Activated CD4-positive, alpha-beta T cell treated with anti-CD3 and anti-CD28 coated beads for 1 hour (primary cell): ENCODE data around the gene GRK5.

Experiments
- DNase-seq: peaks from one replicate; pipeline ENCODE4 v3.0.0-alpha.2; 2020

GRK5 gene

DNA sequence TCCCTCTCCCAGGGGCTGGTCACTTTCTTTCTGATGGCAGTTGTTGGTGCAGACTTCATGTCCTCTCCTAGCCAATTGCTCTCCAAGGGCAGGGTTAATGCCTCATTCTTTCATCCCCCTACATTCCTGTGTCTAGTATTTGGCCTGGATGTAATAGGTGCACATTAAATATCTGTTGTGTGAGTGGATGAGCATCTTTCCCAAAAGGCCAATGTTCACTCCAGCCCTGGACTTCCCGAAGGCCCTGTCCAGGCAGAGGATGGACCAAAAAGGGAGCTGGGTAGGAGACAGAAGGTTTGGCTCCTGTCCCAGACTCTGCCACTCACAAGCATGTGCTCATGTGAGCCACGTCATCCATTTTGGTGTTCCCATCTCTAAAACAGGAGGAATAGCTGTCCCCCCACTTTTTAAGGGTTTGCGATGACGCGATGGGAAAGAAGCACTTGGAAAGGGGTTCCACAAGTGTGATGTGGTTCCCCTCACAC lies 287.7 kb downstream of the GRK5 start:
- no peak for DNase-seq

DNA sequence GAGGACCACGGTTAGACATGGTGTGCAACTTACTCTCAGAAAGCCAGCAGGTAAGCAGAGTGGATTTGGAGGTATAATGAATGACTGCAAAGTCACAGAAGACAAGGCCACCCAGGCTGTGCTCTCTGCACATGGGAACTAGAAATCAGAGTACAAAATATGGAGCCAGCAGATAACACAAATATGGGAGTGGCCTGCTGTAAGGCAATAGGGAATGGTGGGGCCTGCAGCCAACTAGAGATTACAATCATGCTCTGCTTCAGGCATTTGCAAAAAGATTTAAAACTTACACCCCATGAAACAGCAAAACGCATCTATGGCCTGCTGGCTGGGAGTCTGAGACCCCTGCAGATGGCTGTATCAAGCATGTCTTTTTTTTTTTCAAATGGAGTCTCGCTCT lies 288.2 kb downstream of the GRK5 start:
- no peak for DNase-seq

DNA sequence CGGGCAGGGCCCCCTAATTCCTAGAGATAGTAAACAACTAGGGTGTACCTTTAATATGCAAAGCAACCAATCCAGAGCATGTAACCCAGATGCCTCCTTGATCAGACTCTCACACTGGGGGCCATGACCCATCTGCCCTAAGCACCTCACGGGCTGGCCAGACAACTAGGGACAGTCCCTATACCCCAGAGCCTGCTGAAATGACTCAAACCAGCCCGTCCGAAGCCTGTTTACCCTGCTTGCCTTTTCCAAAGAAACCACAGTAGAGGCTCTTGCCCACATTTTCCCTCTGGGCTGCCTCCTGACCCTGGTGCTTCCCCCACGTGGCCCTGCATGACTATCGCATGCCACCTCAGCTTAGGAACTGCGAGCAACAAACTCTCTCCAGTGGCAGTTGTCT lies 288.9 kb downstream of the GRK5 start:
- no peak for DNase-seq

DNA sequence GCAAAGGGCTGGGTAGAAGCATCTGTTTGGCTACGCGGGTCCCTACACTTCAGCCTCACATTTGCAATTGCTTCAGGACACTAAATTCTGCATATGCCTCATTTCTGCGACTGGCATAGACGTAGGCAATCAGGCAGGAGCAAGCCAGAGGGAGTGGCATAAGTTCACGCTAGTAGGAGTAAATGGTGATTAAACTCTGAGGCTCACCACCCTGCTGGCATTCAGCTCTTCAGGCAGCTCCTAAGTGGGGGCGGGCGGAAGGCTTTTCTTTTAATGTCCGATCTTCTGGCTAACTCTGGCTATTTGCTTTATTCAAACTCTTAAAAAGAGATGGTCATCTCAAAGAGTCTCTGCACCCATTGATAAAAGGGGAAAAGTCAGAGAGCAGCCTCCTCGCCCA lies 289.9 kb downstream of the GRK5 start:
- no peak for DNase-seq

DNA sequence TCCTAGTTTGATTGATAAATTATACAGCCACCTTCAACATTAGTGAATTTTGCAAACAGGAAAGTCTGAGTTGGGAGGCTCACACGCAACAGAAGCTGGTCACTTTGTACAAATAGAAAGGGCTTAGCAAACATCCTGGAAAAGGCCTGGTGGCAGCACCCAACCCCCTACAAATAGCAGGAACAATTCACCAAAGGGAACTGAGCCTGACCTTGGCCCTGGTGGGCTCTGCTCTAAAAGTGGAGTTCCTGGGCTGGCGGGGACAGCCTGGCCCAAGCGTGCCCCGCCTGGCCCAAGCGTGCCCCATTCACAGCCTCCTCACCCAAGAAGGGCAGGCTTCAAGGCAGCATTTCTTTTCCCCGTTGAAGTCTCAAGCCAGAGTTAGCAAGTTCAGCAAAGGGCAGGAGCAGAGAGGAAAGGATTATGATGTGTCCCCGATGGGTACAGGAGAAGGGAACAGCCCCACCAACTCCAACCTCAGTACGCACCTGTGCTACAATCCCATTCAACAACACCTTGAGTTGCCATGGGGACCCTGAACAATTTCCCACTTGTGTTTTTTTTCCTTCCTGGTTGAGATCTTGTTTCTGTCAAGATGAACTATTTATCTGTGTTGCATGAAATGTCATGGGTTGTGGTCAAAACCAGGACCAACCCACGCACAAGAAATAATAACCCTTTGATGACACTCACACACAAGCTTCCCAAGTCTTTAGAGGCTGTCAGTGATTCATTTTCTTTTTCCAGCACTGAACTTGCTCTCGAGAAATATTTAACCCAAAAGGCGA lies 291.7 kb downstream of the GRK5 start:
- DNase-seq, result no peak

DNA sequence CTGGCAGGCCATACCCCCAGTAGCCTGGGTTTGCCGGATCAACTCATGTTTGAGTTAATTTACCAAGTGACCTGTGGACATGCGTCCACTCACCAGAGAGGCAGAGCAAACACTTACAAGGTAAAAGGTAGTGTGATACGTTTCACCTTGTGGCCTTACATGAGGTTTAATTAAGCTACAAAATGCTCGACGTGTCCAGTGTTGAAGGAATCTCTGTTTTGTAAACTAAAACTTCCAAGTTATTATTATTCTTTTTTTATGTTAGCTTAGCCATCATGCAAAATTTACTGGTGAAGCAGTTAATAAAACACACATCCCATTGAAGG lies 292.3 kb downstream of the GRK5 start:
- no peak for DNase-seq

DNA sequence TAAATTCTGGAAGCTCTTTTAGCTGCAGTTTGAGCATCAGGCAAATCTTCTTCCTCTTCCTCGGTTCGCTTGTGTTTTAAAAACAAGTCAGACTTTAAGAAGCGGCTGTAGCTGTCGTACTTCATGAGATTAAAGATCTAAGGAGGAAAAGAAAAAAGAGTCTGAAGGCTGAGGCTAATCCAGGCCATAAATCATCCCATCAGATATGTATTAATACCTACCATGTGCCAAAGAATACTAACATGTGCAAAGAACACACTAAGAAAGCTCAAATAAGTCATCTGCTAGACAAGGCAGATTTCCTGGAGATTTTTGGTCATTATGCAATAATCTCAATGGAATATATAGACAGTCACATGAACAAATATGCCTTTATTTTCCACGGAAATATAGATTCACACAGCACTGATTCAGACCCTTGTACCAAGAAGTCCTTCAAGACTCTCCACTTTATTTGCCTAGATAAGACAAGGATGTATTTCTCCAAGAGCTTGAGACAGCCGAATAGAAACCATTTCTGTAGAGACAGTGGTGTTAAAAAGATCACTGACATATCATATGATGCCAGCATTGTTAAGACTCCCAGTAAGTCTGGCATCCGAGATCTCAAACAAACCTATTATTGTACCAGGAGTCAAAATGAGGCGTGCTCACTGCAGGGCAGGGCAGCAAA lies 292.9 kb downstream of the GRK5 start:
- no peak for DNase-seq

DNA sequence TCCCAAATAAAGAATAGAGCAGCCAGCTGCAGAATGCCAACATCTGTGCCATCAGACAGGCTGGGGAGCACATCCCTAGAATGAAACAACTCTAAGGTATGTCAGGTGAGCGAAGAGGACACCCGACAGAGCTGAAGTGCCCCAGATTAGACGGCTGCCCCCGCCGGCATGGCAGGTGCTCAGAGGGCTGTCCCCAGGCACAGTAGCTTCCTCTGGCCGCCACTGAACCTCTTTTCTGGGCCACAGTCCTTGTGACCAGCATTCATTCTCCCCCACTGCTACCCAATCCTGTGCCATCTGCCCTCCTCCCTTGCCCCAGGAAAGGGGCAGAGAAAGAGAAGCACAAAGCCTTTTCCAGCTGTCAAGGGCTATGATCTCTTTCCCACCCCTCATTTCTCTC lies 293.4 kb downstream of the GRK5 start:
- no peak for DNase-seq

DNA sequence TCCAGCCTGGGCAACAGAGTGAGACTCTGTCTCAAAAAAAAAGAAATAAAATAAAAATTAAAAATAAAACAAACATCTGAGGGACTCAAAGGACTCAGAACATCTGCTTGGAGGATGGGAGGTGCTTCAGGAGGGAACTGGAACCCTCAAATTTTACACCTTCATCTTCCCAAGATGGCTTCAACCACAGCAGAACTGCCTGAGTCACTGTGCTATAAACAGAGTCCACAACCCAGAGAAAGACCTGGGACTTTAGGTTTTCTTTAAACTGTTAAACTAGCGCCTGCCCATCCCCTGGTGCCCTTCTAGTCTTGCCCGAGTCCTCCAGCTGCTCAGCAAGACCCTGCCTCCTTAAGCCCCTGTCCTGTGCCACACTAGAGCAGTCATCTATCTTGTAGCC lies 294.3 kb downstream of the GRK5 start:
- DNase-seq, result no peak

DNA sequence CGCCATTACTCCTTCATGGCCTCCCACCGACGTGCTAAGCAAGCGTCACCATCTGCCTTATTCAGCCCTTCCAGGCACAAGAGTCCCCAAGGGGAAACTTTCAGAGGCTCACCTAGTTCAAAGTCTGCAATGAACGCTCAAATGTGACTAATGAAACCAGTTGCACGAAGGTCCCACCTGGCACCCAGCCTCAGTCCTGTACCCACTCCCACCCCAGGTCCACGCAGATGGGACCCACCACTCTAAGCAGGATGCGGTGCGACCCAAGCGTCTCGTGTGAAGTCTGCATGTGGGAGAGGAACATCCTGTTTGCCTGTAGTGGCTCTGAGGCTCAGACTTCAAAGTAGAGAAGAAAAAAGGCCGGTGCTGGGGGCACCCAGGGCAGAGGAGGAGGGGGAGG lies 294.8 kb downstream of the GRK5 start:
- DNase-seq, result peak; percentile 79

DNA sequence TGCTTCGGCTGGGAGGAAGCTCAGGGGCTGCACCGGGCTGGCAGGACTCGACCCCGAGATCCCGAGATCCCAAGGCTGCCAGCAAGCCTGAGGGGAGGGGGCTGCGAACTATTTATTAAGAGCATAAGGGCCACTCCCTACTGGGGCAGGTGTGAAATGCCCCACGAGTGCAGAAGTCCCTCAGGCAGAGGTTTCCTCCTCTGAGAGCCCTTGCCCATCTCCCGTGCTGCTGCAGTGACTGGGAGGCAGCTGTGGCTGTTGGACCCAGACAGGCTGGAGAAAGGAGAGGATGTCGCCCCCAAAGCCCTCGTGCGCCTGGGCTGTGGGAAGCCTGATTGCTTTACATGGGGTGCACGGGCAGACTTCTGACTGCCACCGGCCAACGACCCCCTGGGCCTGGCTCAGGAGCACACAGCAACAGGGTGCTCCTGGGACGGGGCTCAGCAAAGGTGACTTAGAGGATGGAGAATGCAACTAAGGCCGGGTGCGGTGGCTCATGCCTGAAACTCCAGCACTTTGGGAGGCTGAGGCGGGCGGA lies 295.3 kb downstream of the GRK5 start:
- DNase-seq, result no peak

DNA sequence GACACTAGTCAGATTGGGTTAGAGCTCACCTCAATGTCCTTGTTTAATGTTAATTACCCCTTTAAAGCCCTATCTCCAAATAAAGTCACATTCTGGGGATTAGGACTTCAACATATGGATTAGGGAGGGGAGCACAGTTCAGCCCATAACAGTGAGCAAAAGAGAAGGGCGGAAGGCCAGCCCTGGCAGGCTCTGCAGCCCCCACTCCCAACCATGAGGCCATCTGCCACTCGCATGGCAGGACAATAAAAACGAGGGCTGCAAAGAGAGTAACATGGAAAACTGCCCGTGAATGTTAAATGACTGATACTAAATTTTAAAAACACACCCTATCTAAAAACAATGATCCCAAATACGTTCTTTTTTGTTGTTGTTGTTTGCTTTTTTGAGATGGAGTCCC lies 296.4 kb downstream of the GRK5 start:
- DNase-seq, result no peak

DNA sequence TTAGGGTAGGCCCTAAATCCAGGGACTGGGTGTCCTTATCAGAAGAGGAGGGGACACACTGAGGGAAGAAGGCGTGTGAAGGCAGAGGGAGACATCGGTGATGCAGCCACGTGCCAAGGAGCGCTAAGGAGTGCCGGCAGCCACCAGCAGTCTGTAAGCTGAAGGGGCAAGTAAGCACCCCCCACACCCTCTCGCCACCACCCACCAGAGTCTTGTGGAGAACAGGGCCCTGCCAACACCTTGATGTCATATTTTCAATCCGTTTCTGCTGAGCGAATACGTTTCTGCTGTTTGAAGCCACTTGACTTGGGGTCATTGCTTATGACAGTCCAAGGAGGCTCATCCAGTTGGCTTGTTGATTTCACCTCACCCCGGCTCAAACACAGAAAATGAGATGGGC lies 297.3 kb downstream of the GRK5 start:
- no peak for DNase-seq

DNA sequence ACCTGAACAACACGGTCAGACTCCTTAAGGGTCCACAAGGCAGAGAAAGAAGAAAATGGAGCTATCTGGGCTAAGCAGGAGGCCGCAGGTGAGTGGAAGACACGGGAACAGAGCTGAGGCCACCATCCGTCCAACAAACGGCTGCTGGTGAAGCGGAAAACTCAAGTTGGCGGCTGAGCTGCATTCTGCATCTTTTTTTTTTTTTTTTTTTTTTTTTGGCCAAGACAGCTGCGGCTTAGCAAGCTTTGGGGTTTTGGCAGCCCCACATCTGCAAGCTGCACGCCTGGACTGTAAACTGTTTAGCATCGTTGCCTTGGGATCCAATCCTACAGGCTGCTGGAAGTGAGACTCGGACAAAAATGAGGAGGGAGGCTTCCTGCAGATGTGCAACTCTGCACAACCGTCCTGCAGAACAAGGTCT lies 297.8 kb downstream of the GRK5 start:
- no peak for DNase-seq
